ENCODE data around the gene FGFR2. TPM values are rescaled to one million over a fixed set of nuclear protein-coding genes. Genes with fewer than 3 reads are reported as not detected.

The FGFR2 gene
- total and polyA plus RNA-seq, 2 experiments from 2014 or later, result 41.3 to 90.4 TPM

DNA sequence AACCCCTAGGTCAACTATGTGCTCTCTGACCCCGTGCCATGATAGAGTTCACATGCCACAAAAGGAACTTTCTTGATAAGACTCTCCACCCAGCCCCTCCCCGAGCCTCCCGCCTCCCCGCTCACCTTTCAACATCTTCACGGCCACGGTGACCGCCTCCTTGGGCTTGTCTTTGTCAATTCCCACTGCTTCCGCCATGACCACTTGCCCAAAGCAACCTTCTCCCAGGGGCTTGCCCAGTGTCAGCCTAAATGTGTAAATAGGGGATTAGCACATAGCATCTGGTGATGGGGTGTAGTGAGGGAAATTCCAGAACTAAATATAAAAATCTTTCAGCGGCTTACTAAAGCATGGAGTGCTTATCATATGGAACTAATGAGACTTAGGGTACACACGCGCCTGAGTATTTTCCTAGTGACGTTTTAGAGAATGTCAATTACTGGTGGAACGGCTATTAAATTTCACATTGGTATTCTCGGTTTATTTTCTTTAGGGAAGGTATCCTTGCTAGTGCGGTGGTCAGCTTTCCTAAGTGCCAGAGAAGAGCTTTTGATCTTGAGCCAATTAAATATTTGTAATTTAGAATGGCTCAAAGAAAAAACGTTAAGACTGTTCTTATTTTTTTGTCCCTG lies 97.4 kb downstream of the FGFR2 start:
- peak overlapping the region; percentile 86 for H3K27ac ChIP-seq
- no peaks in the 10 kb centered on the region for H3K36me3 ChIP-seq (replicated peaks; ENCODE audit: insufficient read depth, low read depth)
- no peak overlapping the region for H3K4me3 ChIP-seq
- no peaks in the 10 kb centered on the region for H3K27me3 ChIP-seq
- 67% methylated on average over 16 of the region's 16 CpGs for WGBS (ENCODE audit: low lambda C conversion rate, missing lambda C conversion rate)
- H2AFZ ChIP-seq, result no peak overlapping the region
- no peak for TF ChIP-seq EZH2phosphoT487 (IDR thresholded peaks at IDR 0.05; ENCODE audit: low read depth, severe bottlenecking, unreplicated experiment)
- TF ChIP-seq, protein P1, sequence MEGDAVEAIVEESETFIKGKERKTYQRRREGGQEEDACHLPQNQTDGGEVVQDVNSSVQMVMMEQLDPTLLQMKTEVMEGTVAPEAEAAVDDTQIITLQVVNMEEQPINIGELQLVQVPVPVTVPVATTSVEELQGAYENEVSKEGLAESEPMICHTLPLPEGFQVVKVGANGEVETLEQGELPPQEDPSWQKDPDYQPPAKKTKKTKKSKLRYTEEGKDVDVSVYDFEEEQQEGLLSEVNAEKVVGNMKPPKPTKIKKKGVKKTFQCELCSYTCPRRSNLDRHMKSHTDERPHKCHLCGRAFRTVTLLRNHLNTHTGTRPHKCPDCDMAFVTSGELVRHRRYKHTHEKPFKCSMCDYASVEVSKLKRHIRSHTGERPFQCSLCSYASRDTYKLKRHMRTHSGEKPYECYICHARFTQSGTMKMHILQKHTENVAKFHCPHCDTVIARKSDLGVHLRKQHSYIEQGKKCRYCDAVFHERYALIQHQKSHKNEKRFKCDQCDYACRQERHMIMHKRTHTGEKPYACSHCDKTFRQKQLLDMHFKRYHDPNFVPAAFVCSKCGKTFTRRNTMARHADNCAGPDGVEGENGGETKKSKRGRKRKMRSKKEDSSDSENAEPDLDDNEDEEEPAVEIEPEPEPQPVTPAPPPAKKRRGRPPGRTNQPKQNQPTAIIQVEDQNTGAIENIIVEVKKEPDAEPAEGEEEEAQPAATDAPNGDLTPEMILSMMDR (IDR thresholded peaks at IDR 0.05; ENCODE audit: poor library complexity), result no peak
- no peak for TF ChIP-seq EZH2 (IDR thresholded peaks at IDR 0.05; ENCODE audit: borderline replicate concordance)
- no peaks in the 10 kb centered on the region for H3K9me3 ChIP-seq (ENCODE audit: low read depth)
- peaks cover 5% of the 10 kb centered on the region for H3K4me1 ChIP-seq (ENCODE audit: insufficient read depth)
- H4K20me1 ChIP-seq (ENCODE audit: insufficient read depth, poor library complexity, severe bottlenecking), result no peaks in the 10 kb centered on the region
- DNase-seq (ENCODE audit: low spot score), result no peak
- no peaks in the 10 kb centered on the region for H3K9me2 ChIP-seq (replicated peaks; ENCODE audit: insufficient read depth)
- no peak overlapping the region for H3K4me2 ChIP-seq
- H3K79me2 ChIP-seq, result peaks cover 23% of the 10 kb centered on the region

- 78% methylated on average over 14 of the region's 14 CpGs for WGBS (ENCODE audit: low lambda C conversion rate, missing lambda C conversion rate)
- no peak overlapping the region for H3K4me2 ChIP-seq
Measured at GRCh38 chr10:121497513-121498470, 100.5 kb downstream of the FGFR2 start.

DNA sequence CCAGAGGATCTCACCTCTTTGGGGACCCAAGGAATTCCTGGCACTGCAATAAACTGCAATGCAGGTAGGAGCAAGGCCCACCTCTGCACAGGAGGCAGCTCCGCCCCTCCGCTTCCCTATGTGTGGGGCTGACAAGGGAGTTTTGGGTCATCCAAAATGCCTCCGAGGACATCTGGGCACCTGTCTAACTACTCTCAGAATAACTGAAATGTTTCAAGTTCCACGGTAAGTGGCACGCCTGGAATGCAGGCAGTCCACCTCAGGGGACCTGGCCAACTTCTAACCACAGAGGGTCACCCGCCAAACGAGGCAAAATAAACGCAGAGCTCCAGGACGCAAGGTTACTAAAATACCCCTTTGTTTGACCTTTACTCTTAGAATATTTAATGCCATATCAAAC lies 102.5 kb downstream of the FGFR2 start:
- no peak overlapping the region for H3K27ac ChIP-seq
- H3K9me2 ChIP-seq (replicated peaks; ENCODE audit: insufficient read depth), result no peaks in the 10 kb centered on the region
- H4K20me1 ChIP-seq (ENCODE audit: insufficient read depth, poor library complexity, severe bottlenecking), result no peaks in the 10 kb centered on the region
- no peaks in the 10 kb centered on the region for H3K36me3 ChIP-seq (replicated peaks; ENCODE audit: insufficient read depth, low read depth)
- H3K4me2 ChIP-seq, result no peak overlapping the region
- no peaks in the 10 kb centered on the region for H3K9me3 ChIP-seq (ENCODE audit: low read depth)
- no peak overlapping the region for H2AFZ ChIP-seq
- DNase-seq (ENCODE audit: low spot score), result no peak
- WGBS (ENCODE audit: low lambda C conversion rate, missing lambda C conversion rate), result 79% methylated on average over 9 of the region's 9 CpGs
- no peaks in the 10 kb centered on the region for H3K27me3 ChIP-seq
- H3K4me3 ChIP-seq, result no peak overlapping the region
- peaks cover under 1% of the 10 kb centered on the region for H3K4me1 ChIP-seq (ENCODE audit: insufficient read depth)
- no peak for TF ChIP-seq EZH2 (IDR thresholded peaks at IDR 0.05; ENCODE audit: borderline replicate concordance)
- TF ChIP-seq, protein P1 (IDR thresholded peaks at IDR 0.05; ENCODE audit: poor library complexity), result no peak
- no peak for TF ChIP-seq EZH2phosphoT487 (IDR thresholded peaks at IDR 0.05; ENCODE audit: low read depth, severe bottlenecking, unreplicated experiment)
- H3K79me2 ChIP-seq, result peaks cover 37% of the 10 kb centered on the region

More at GRCh38 chr10:121497513-121498470, 100.5 kb downstream of the FGFR2 start:
- H4K20me1 ChIP-seq (ENCODE audit: insufficient read depth, poor library complexity, severe bottlenecking), result no peaks in the 10 kb centered on the region
- no peak overlapping the region for H3K27ac ChIP-seq
- H2AFZ ChIP-seq, result no peak overlapping the region
- H3K9me2 ChIP-seq (replicated peaks; ENCODE audit: insufficient read depth), result no peaks in the 10 kb centered on the region
- TF ChIP-seq EZH2phosphoT487 (IDR thresholded peaks at IDR 0.05; ENCODE audit: low read depth, severe bottlenecking, unreplicated experiment), result no peak
- TF ChIP-seq, protein P1 (IDR thresholded peaks at IDR 0.05; ENCODE audit: poor library complexity), result no peak
- TF ChIP-seq EZH2 (IDR thresholded peaks at IDR 0.05; ENCODE audit: borderline replicate concordance), result no peak
- H3K27me3 ChIP-seq, result no peaks in the 10 kb centered on the region
- H3K4me1 ChIP-seq (ENCODE audit: insufficient read depth), result peaks cover 5% of the 10 kb centered on the region
- H3K4me3 ChIP-seq, result no peak overlapping the region
- no peaks in the 10 kb centered on the region for H3K9me3 ChIP-seq (ENCODE audit: low read depth)
- H3K79me2 ChIP-seq, result peaks cover 35% of the 10 kb centered on the region
- DNase-seq (ENCODE audit: low spot score), result no peak
- no peaks in the 10 kb centered on the region for H3K36me3 ChIP-seq (replicated peaks; ENCODE audit: insufficient read depth, low read depth)
